ENCODE data around the gene PAH. TPM values are rescaled to one million over a fixed set of nuclear protein-coding genes. Genes with fewer than 3 reads are reported as not detected.

PAH gene
- not detected in 2 replicates for total RNA-seq

DNA sequence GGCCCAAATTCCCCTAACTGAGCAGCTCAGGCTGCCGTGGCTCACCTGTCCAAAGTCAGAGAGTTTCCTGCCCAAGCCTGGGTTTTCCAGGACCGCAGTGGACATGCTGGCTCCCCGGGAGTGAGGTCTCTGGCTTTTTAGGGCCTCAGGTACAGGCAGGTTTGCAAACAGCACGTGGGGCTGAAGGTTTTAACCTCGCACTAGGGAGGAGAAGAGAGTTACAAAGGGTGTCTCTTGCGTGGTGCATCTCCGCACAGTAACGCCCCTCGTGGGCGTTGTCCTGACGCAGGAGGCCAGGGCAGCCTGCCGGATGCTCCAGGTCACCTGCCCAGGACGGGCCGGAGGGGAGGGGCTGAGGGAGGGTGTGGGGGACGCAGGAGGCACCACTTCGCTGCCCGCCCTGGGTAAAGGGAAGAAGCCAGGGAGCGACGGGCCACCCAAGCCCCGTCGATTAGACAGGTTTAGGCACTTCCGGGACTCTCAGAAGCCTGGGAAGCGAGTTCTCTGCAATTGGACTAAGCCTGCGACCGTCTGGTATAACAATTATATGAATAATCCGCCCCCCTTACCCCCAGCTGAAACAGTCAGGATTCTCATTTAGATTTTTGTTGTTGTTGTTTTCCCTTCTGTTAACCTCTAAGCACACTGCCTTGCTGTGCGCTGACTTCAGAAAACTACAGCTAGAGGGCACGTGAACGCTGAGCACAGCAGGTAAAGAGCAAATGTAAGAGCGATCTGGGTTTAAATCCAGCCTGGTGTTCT is at the start of gene PAH:
TSS of gene PAH (minus strand) at position 219 of the 762 bp plus-strand sequence. CDS start at position 105, 114 bp downstream.

DNA sequence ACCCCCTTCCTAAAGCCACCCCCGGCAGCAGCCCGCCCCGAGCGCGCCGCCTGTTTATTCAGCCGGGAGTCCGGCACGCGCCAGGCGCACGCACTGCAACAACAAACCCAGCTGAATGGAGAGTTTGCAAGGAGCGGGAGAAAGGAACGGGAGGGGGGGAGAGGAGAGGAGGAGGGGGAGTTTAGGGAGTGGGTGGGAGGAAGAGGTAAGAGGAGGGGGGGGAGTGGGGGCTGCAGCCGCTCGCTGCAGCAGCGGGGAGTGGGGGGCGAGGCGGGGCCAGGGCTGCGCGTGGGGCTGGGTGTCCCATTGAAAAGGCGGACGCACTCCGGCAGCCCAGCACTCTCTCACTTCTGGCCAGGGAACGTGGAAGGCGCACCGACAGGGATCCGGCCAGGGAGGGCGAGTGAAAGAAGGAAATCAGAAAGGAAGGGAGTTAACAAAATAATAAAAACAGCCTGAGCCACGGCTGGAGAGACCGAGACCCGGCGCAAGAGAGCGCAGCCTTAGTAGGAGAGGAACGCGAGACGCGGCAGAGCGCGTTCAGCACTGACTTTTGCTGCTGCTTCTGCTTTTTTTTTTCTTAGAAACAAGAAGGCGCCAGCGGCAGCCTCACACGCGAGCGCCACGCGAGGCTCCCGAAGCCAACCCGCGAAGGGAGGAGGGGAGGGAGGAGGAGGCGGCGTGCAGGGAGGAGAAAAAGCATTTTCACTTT is 40.5 kb upstream of the PAH start, which contains the start of gene ASCL1:
TSS of gene ASCL1 (plus strand) at position 336 of the 712 bp plus-strand sequence. CDS start 571 bp downstream, outside the sequence.

Other genes with a start within 250 kb of the PAH start
- not detected in 2 replicates for gene ASCL1, start 40.4 kb upstream of the PAH start, total RNA-seq

Measured in endothelial cell of coronary artery (primary cell).